Upper lobe of left lung (tissue), 6 donors: Measurements from ENCODE around the gene LATS2. TPM values are rescaled to one million over a fixed set of nuclear protein-coding genes. Genes with fewer than 3 reads are reported as not detected.

ENCODE experiments used
- ATAC-seq, 2 donors: fragments of 200-7000 bp; cut with Tn5 transposase; one replicate each; pipeline ENCODE4 v1.9.1; 2022; ENCODE audit warnings: mild to moderate bottlenecking in 2 of 2, moderate library complexity in 2 of 2; ENCODE audit not compliant: low FRiP score in 2 of 2
- DNase-seq, 2 donors: peaks; one replicate each; pipeline ENCODE4 v3.0.0-alpha.2; 2019 to 2020
- H3K27ac ChIP-seq, 4 donors: fragments of 200-600 bp; sonication (generic); one replicate each; pipeline ENCODE4 v1.5.1; 2016 to 2019
- H3K27me3 ChIP-seq, 4 donors: fragments of 200-600 bp; sonication (generic); one replicate each; pipeline ENCODE4 v1.5.1; 2017 to 2019
- H3K36me3 ChIP-seq, 4 donors: fragments of 200-600 bp; sonication (generic); one replicate each; pipeline ENCODE4 v1.5.1; 2016 to 2019
- H3K4me1 ChIP-seq, 4 donors: fragments of 200-600 bp; sonication (generic); one replicate each; pipeline ENCODE4 v1.5.1; 2018 to 2019
- H3K4me3 ChIP-seq, 4 donors: fragments of 200-600 bp; sonication (generic); one replicate each; pipeline ENCODE4 v1.5.1; 2017 to 2019; ENCODE audit warnings: mild to moderate bottlenecking in 2 of 4, moderate library complexity in 1 of 4
- H3K9me3 ChIP-seq, 4 donors: fragments of 200-600 bp; sonication (generic); one replicate each; pipeline ENCODE4 v1.5.1; 2018 to 2019
- CTCF ChIP-seq, 6 experiments: fragments of 450-650 bp in 4 of 6; fragments of 200-600 bp in 2 of 6; sonication (generic) in 2 of 6; IDR thresholded peaks; one replicate each; pipeline ENCODE4 v1.5.1; 2016 to 2019; ENCODE audit warnings: antibody characterized with exemption in 6 of 6
- EP300 ChIP-seq, 4 donors: sonication (generic); formaldehyde crosslinking; IDR thresholded peaks; one replicate each; pipeline ENCODE4 v1.5.1; 2017; ENCODE audit warnings: antibody characterized with exemption in 4 of 4, control low read depth in 2 of 4
- POLR2A ChIP-seq, 4 donors: fragments of 450-650 bp; IDR thresholded peaks; one replicate each; pipeline ENCODE4 v1.5.1; 2016 to 2017; ENCODE audit warnings: antibody characterized with exemption in 4 of 4, mild to moderate bottlenecking in 2 of 4
- POLR2AphosphoS5 ChIP-seq, 2 donors: sonication (generic); formaldehyde crosslinking; IDR thresholded peaks; one replicate each; pipeline ENCODE4 v1.5.1; 2017; ENCODE audit warnings: antibody characterized with exemption in 2 of 2
- WGBS, 2 donors: methylation state at CpG; one replicate each; pipeline ENCODE4 v1.1.5; 2017 to 2018; 5-methylcytosine and 5-hydroxymethylcytosine counted together
- total RNA-seq, 6 donors: library from RNA; depleted of rRNA in 4 of 6; stranded (reverse); fragments of >200 nt in 4 of 6; gene quantifications; one replicate each; pipeline versions ENCODE4 v1.1.0 to v1.2.1, GENCODE V29; 2016 to 2021
- donor health status: DM: no; HTN: no; CAD: no; lungs with moderate emphysema.
- donor health status: DM: no; HTN: yes; CAD: no; lungs with severe emphysema.

Gene LATS2
- total RNA-seq, 6 donors from 2014 or later = 26.2 to 44.4 (median 39.5) TPM

- H3K27ac ChIP-seq = no peak overlapping the region
- H3K4me3 ChIP-seq = no peak overlapping the region
- H3K27me3 ChIP-seq = no peaks in the 10 kb centered on the region
- DNase-seq (no peak), ATAC-seq (no peak)
- no peaks in the 10 kb centered on the region for H3K9me3 ChIP-seq
- 84 to 85% methylated on average over 4 of the region's 4 CpGs for WGBS, 2 donors
- TF ChIP-seq POLR2A (IDR thresholded peaks at IDR 0.05) = no peak
- no peak for TF ChIP-seq CTCF (IDR thresholded peaks at IDR 0.05)
- TF ChIP-seq EP300 (IDR thresholded peaks at IDR 0.05) = no peak
- no peak for TF ChIP-seq POLR2AphosphoS5 (IDR thresholded peaks at IDR 0.05)
- peaks cover 29 to 88% (median 56%) of the 10 kb centered on the region in 4 donors for H3K36me3 ChIP-seq
- H3K4me1 ChIP-seq = no peaks in the 10 kb centered on the region
These were observed 80.5 kb downstream of the LATS2 start for GRCh38 chr13:20980899-20981298.

- DNase-seq (no peak), ATAC-seq (no peak)
- WGBS, 2 donors = 57 to 76% methylated on average over 5 of the region's 5 CpGs
- Histone ChIP-seq H3K27me3 (no peaks in the 10 kb centered on the region), H3K9me3 (no peaks in the 10 kb centered on the region), H3K4me3 (no peak overlapping the region), H3K36me3 (peaks cover 29 to 88% (median 56%) of the 10 kb centered on the region in 4 donors), H3K4me1 (no peaks in the 10 kb centered on the region), H3K27ac (no peak overlapping the region)
- TF ChIP-seq CTCF (IDR thresholded peaks at IDR 0.05) (no peak), EP300 (IDR thresholded peaks at IDR 0.05) (no peak), POLR2A (IDR thresholded peaks at IDR 0.05) (no peak), POLR2AphosphoS5 (IDR thresholded peaks at IDR 0.05) (no peak)
These were observed 81.0 kb downstream of the LATS2 start for GRCh38 chr13:20980430-20980829.

- WGBS, 2 donors = 70 to 85% methylated on average over 2 of the region's 2 CpGs
- DNase-seq (no peak), ATAC-seq (no peak)
- H3K36me3 ChIP-seq = peaks cover 40 to 95% (median 63%) of the 10 kb centered on the region in 4 donors
- no peak overlapping the region for H3K27ac ChIP-seq
- H3K9me3 ChIP-seq = no peaks in the 10 kb centered on the region
- H3K4me1 ChIP-seq = no peaks in the 10 kb centered on the region
- no peaks in the 10 kb centered on the region for H3K27me3 ChIP-seq
- no peak overlapping the region for H3K4me3 ChIP-seq
- no peak for TF ChIP-seq EP300 (IDR thresholded peaks at IDR 0.05)
These were observed 84.0 kb downstream of the LATS2 start for GRCh38 chr13:20977394-20977793.

- Histone ChIP-seq H3K27ac (no peak overlapping the region), H3K4me3 (no peak overlapping the region), H3K36me3 (peaks cover 25 to 76% (median 40%) of the 10 kb centered on the region in 4 donors), H3K9me3 (no peaks in the 10 kb centered on the region), H3K27me3 (no peaks in the 10 kb centered on the region), H3K4me1 (no peaks in the 10 kb centered on the region)
- WGBS, 2 donors = 91 to 95% methylated on average over 17 to 20 of the region's 20 CpGs
- ATAC-seq (no peak), DNase-seq (no peak)
- TF ChIP-seq POLR2AphosphoS5 (IDR thresholded peaks at IDR 0.05) (no peak), EP300 (IDR thresholded peaks at IDR 0.05) (no peak), CTCF (IDR thresholded peaks at IDR 0.05) (no peak), POLR2A (IDR thresholded peaks at IDR 0.05) (no peak)
These were observed 86.3 kb downstream of the LATS2 start for GRCh38 chr13:20974981-20975585.

- no peak overlapping the region for H3K27ac ChIP-seq
- no peak for ATAC-seq
- no peak overlapping the region for H3K4me3 ChIP-seq
- no peaks in the 10 kb centered on the region for H3K9me3 ChIP-seq
- H3K27me3 ChIP-seq = no peaks in the 10 kb centered on the region
- 88 to 90% methylated on average over 8 of the region's 8 CpGs for WGBS, 2 donors
- H3K4me1 ChIP-seq = no peaks in the 10 kb centered on the region
- peaks cover 19 to 65% (median 31%) of the 10 kb centered on the region in 4 donors for H3K36me3 ChIP-seq
- DNase-seq = no peak
- TF ChIP-seq POLR2AphosphoS5 (IDR thresholded peaks at IDR 0.05) (no peak), POLR2A (IDR thresholded peaks at IDR 0.05) (no peak), CTCF (IDR thresholded peaks at IDR 0.05) (no peak), EP300 (IDR thresholded peaks at IDR 0.05) (no peak)
These were observed 87.4 kb downstream of the LATS2 start for GRCh38 chr13:20973886-20974425.
